ENCODE results near the gene MED19.

MED19 gene

GRCh38 chr11:57742087-57742452 is 30.1 kb upstream of the MED19 start:
- Histone ChIP-seq H2BK12ac (ENCODE audit: low read length) (no peak overlapping the region), H3K4me1 (ENCODE audit: control insufficient read depth in 2 of 2, insufficient read depth in 1 of 2, low read depth in 1 of 2, low read length in 2 of 2) (peaks cover 5 to 7% of the 10 kb centered on the region in 2 donors), H2AK5ac (ENCODE audit: low read depth, low read length) (peak overlapping the region; percentile 86), H3K14ac (ENCODE audit: low read length) (no peak overlapping the region), H2AFZ (ENCODE audit: low read length) (peak overlapping the region; percentile 63), H3K9me3 (replicated peaks in 1 of 2; ENCODE audit: control insufficient read depth in 2 of 2, insufficient read depth in 1 of 2, low read depth in 1 of 2, low read length in 2 of 2) (no peaks in the 10 kb centered on the region), H3K27me3 (ENCODE audit: control insufficient read depth in 3 of 3, insufficient read depth in 3 of 3, low read depth in 1 of 3, low read length in 3 of 3) (no peaks in the 10 kb centered on the region), H3K36me3 (replicated peaks in 1 of 2; ENCODE audit: control insufficient read depth in 2 of 2, insufficient read depth in 2 of 2, low read length in 2 of 2) (peaks cover 33 to 83% of the 10 kb centered on the region in 2 donors), H2BK5ac (ENCODE audit: low read length) (peak overlapping the region; percentile 85), H2BK15ac (ENCODE audit: low read length) (peak overlapping the region; percentile 23), H3K23ac (ENCODE audit: low read depth, low read length, poor library complexity) (peak overlapping the region; percentile 92), H3K4me3 (ENCODE audit: low read length in 2 of 2) (peak overlapping the region; percentile 92 to 93), H3K79me1 (ENCODE audit: low read depth, low read length) (peaks cover 2% of the 10 kb centered on the region), H4K8ac (ENCODE audit: low read depth, low read length) (no peak overlapping the region), H3K4ac (ENCODE audit: low read length) (peak overlapping the region; percentile 1), H2BK120ac (ENCODE audit: low read depth, low read length) (no peak overlapping the region), H3K9ac (ENCODE audit: low read depth, low read length, poor library complexity) (peak overlapping the region; percentile 95), H3K18ac (ENCODE audit: low read length) (peak overlapping the region; percentile 95), H3K27ac (replicated peaks; ENCODE audit: low read length) (no peak overlapping the region), H3K4me2 (ENCODE audit: insufficient read depth, low read length, poor library complexity, severe bottlenecking) (peak overlapping the region; percentile 80), H4K91ac (ENCODE audit: low read depth, low read length, poor library complexity) (no peak overlapping the region)
- DNase-seq (ENCODE audit: low spot score) = no peak
- no CpG with 5 or more reads among the region's 10 CpGs for WGBS, 2 donors (ENCODE audit: extremely low coverage in 2 of 2, insufficient read length in 2 of 2, insufficient replicate concordance in 1 of 2)

GRCh38 chr11:57741132-57742086 is 29.4 kb upstream of the MED19 start, which contains the start of gene SELENOH:
SELENOH (plus strand) TSS chr11:57741491; CDS start chr11:57741596, 105 bp downstream.
- Histone ChIP-seq H2BK5ac (ENCODE audit: low read length) (peak within 1 kb of the TSS; percentile 85), H2BK15ac (ENCODE audit: low read length) (peak within 1 kb of the TSS; percentile 23), H3K36me3 (replicated peaks in 1 of 2; ENCODE audit: control insufficient read depth in 2 of 2, insufficient read depth in 2 of 2, low read length in 2 of 2) (peaks cover 33 to 80% of the 10 kb centered on the region in 2 donors), H2AFZ (ENCODE audit: low read length) (peak within 1 kb of the TSS; percentile 63), H3K4me3 (ENCODE audit: low read length in 2 of 2) (peak within 1 kb of the TSS; percentile 92 to 93), H2AK5ac (ENCODE audit: low read depth, low read length) (peak within 1 kb of the TSS; percentile 86), H3K4me2 (ENCODE audit: insufficient read depth, low read length, poor library complexity, severe bottlenecking) (peak within 1 kb of the TSS; percentile 80), H3K79me1 (ENCODE audit: low read depth, low read length) (peaks cover 2% of the 10 kb centered on the region), H4K8ac (ENCODE audit: low read depth, low read length) (no peak within 1 kb of the TSS), H3K9me3 (replicated peaks in 1 of 2; ENCODE audit: control insufficient read depth in 2 of 2, insufficient read depth in 1 of 2, low read depth in 1 of 2, low read length in 2 of 2) (no peaks in the 10 kb centered on the region), H3K4ac (ENCODE audit: low read length) (peak within 1 kb of the TSS; percentile 1), H3K27me3 (ENCODE audit: control insufficient read depth in 3 of 3, insufficient read depth in 3 of 3, low read depth in 1 of 3, low read length in 3 of 3) (no peaks in the 10 kb centered on the region), H3K14ac (ENCODE audit: low read length) (peak within 1 kb of the TSS; percentile 58), H4K91ac (ENCODE audit: low read depth, low read length, poor library complexity) (no peak within 1 kb of the TSS), H3K27ac (replicated peaks; ENCODE audit: low read length) (peak within 1 kb of the TSS; percentile 81), H3K23ac (ENCODE audit: low read depth, low read length, poor library complexity) (peak within 1 kb of the TSS; percentile 92), H3K4me1 (ENCODE audit: control insufficient read depth in 2 of 2, insufficient read depth in 1 of 2, low read depth in 1 of 2, low read length in 2 of 2) (peaks cover 5 to 7% of the 10 kb centered on the region in 2 donors), H3K18ac (ENCODE audit: low read length) (peak within 1 kb of the TSS; percentile 95), H3K9ac (ENCODE audit: low read depth, low read length, poor library complexity) (peak within 1 kb of the TSS; percentile 95), H2BK120ac (ENCODE audit: low read depth, low read length) (no peak within 1 kb of the TSS), H2BK12ac (ENCODE audit: low read length) (no peak within 1 kb of the TSS)
- peak; percentile 93 for DNase-seq (ENCODE audit: low spot score)
- no CpG with 5 or more reads among the region's 75 CpGs for WGBS, 2 donors (ENCODE audit: extremely low coverage in 2 of 2, insufficient read length in 2 of 2, insufficient replicate concordance in 1 of 2)

- H2BK15ac ChIP-seq (ENCODE audit: low read length) = no peak overlapping the region
- no peaks in the 10 kb centered on the region for H3K9me3 ChIP-seq (replicated peaks in 1 of 2; ENCODE audit: control insufficient read depth in 2 of 2, insufficient read depth in 1 of 2, low read depth in 1 of 2, low read length in 2 of 2)
- H3K18ac ChIP-seq (ENCODE audit: low read length) = no peak overlapping the region
- no peak overlapping the region for H3K4me3 ChIP-seq (ENCODE audit: low read length in 2 of 2)
- no peak overlapping the region for H3K4me2 ChIP-seq (ENCODE audit: insufficient read depth, low read length, poor library complexity, severe bottlenecking)
- no peak overlapping the region for H3K9ac ChIP-seq (ENCODE audit: low read depth, low read length, poor library complexity)
- no peak overlapping the region for H3K27ac ChIP-seq (replicated peaks; ENCODE audit: low read length)
- DNase-seq (ENCODE audit: low spot score) = no peak
- H3K23ac ChIP-seq (ENCODE audit: low read depth, low read length, poor library complexity) = no peak overlapping the region
- no peak overlapping the region for H2AK5ac ChIP-seq (ENCODE audit: low read depth, low read length)
- no peak overlapping the region for H2BK12ac ChIP-seq (ENCODE audit: low read length)
- no peak overlapping the region for H3K14ac ChIP-seq (ENCODE audit: low read length)
- WGBS, 2 donors (ENCODE audit: extremely low coverage in 2 of 2, insufficient read length in 2 of 2, insufficient replicate concordance in 1 of 2) = no CpG with 5 or more reads among the region's 3 CpGs
- no peak overlapping the region for H4K8ac ChIP-seq (ENCODE audit: low read depth, low read length)
- no peak overlapping the region for H4K91ac ChIP-seq (ENCODE audit: low read depth, low read length, poor library complexity)
- H3K27me3 ChIP-seq (ENCODE audit: control insufficient read depth in 3 of 3, insufficient read depth in 3 of 3, low read depth in 1 of 3, low read length in 3 of 3) = no peaks in the 10 kb centered on the region
- H3K36me3 ChIP-seq (replicated peaks in 1 of 2; ENCODE audit: control insufficient read depth in 2 of 2, insufficient read depth in 2 of 2, low read length in 2 of 2) = peaks cover 12 to 66% of the 10 kb centered on the region in 2 donors
- no peak overlapping the region for H2BK5ac ChIP-seq (ENCODE audit: low read length)
- H2BK120ac ChIP-seq (ENCODE audit: low read depth, low read length) = no peak overlapping the region
- H3K4me1 ChIP-seq (ENCODE audit: control insufficient read depth in 2 of 2, insufficient read depth in 1 of 2, low read depth in 1 of 2, low read length in 2 of 2) = peaks cover 0 to under 1% of the 10 kb centered on the region in 2 donors
- H3K4ac ChIP-seq (ENCODE audit: low read length) = no peak overlapping the region
- no peak overlapping the region for H2AFZ ChIP-seq (ENCODE audit: low read length)
- H3K79me1 ChIP-seq (ENCODE audit: low read depth, low read length) = no peaks in the 10 kb centered on the region
Measured at GRCh38 chr11:57735619-57736298, 23.7 kb upstream of the MED19 start.

- H3K9ac ChIP-seq (ENCODE audit: low read depth, low read length, poor library complexity) = no peak overlapping the region
- no peaks in the 10 kb centered on the region for H3K27me3 ChIP-seq (ENCODE audit: control insufficient read depth in 3 of 3, insufficient read depth in 3 of 3, low read depth in 1 of 3, low read length in 3 of 3)
- H3K79me1 ChIP-seq (ENCODE audit: low read depth, low read length) = no peaks in the 10 kb centered on the region
- no peak for DNase-seq (ENCODE audit: low spot score)
- no peak overlapping the region for H2BK15ac ChIP-seq (ENCODE audit: low read length)
- no CpG with 5 or more reads among the region's 1 CpG for WGBS, 2 donors (ENCODE audit: extremely low coverage in 2 of 2, insufficient read length in 2 of 2, insufficient replicate concordance in 1 of 2)
- no peak overlapping the region for H4K8ac ChIP-seq (ENCODE audit: low read depth, low read length)
- no peak overlapping the region for H2AK5ac ChIP-seq (ENCODE audit: low read depth, low read length)
- H3K36me3 ChIP-seq (replicated peaks in 1 of 2; ENCODE audit: control insufficient read depth in 2 of 2, insufficient read depth in 2 of 2, low read length in 2 of 2) = peaks cover 2 to 46% of the 10 kb centered on the region in 2 donors
- no peaks in the 10 kb centered on the region for H3K9me3 ChIP-seq (replicated peaks in 1 of 2; ENCODE audit: control insufficient read depth in 2 of 2, insufficient read depth in 1 of 2, low read depth in 1 of 2, low read length in 2 of 2)
- H2BK5ac ChIP-seq (ENCODE audit: low read length) = no peak overlapping the region
- no peak overlapping the region for H3K27ac ChIP-seq (replicated peaks; ENCODE audit: low read length)
- H3K23ac ChIP-seq (ENCODE audit: low read depth, low read length, poor library complexity) = no peak overlapping the region
- no peaks in the 10 kb centered on the region for H3K4me1 ChIP-seq (ENCODE audit: control insufficient read depth in 2 of 2, insufficient read depth in 1 of 2, low read depth in 1 of 2, low read length in 2 of 2)
- H4K91ac ChIP-seq (ENCODE audit: low read depth, low read length, poor library complexity) = no peak overlapping the region
- H3K4ac ChIP-seq (ENCODE audit: low read length) = no peak overlapping the region
- H2AFZ ChIP-seq (ENCODE audit: low read length) = no peak overlapping the region
- H2BK120ac ChIP-seq (ENCODE audit: low read depth, low read length) = no peak overlapping the region
- no peak overlapping the region for H3K18ac ChIP-seq (ENCODE audit: low read length)
- no peak overlapping the region for H3K4me2 ChIP-seq (ENCODE audit: insufficient read depth, low read length, poor library complexity, severe bottlenecking)
- H3K4me3 ChIP-seq (ENCODE audit: low read length in 2 of 2) = no peak overlapping the region
- no peak overlapping the region for H3K14ac ChIP-seq (ENCODE audit: low read length)
- no peak overlapping the region for H2BK12ac ChIP-seq (ENCODE audit: low read length)
Measured at GRCh38 chr11:57732661-57733060, 20.6 kb upstream of the MED19 start.
